Measurements from ENCODE around the gene MBD4. TPM values are rescaled to one million over a fixed set of nuclear protein-coding genes. Genes with fewer than 3 reads are reported as not detected.

The MBD4 gene
- total and polyA plus RNA-seq, 2 of the 4 experiments (the other 2 are of a cell fraction), result 13.8 to 15.0 TPM

DNA sequence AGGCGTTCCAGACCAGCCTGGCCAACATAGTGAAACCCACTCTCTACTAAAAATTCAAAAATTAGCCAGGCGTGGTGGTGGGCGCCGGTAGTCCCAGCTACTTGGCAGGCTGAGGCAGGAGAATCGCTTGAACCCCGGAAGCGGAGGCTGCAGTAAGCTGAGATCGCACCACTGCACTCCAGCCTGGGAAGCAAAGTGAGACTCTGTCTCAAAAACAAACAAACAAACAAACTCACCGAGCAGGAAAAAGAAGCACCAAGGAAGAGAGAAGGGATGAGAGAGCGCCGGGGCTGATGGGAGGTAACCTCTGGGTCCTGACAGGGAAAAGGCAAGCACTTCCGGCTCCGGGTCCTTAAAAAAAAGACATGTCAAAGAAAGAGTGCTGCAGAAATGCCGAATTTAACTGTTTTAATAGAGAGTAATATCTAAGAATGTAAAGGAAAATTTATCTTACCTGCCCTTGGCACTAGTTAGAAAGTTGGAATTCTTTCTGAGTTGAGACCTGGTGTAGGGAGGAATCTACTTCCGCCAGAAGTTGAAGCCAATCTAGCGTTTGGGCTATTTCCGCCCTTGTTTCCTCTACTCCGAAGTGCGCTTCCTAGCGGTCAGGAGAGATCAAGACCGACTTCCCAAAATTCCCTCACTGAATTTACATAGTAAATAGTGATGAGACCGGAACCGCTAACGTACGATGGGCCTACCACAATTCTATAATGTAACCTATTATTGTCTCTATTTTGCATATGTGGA, 40.4 kb downstream of the MBD4 start:
- CTCF ChIA-PET, result interaction anchor here (0.8 to 1.2 kb wide), 3 partner anchors 13 to 91 kb away, joined by 3 read pairs; no protein-coding TSS in a partner anchor
- intact Hi-C loops (cut with micrococcal nuclease), result no loop called here
- POLR2A ChIA-PET (ENCODE audit: unreplicated experiment), result interaction anchor here (0.6 to 0.7 kb wide), 2 partner anchors 26 to 252 kb away, joined by 3 to 9 read pairs; no protein-coding TSS in a partner anchor

More for the DNA sequence above, 40.4 kb downstream of the MBD4 start:
- Histone ChIP-seq H3K9me3 (ENCODE audit: control insufficient read depth, insufficient read depth, low read length) (no peaks in the 10 kb centered on the region), H2BK15ac (ENCODE audit: low read depth, low read length) (no peak overlapping the region; the same call in 2 of the 3 replicates), H4K8ac (ENCODE audit: low read depth in 2 of 2, low read length in 2 of 2) (peak overlapping the region; percentile 34 to 92), H2AFZ (replicated peaks; ENCODE audit: low read length, poor library complexity) (peak overlapping the region; percentile 74), H2BK120ac (ENCODE audit: low read depth, low read length) (peak overlapping the region; percentile 93), H2AK5ac (ENCODE audit: low read depth, low read length) (peak overlapping the region; percentile 89; the same call in 1 of the 2 replicates), H3K4me3 (ENCODE audit: insufficient read depth, low read depth, low read length) (peak overlapping the region; percentile 80), H2AK9ac (replicated peaks; ENCODE audit: low read depth, low read length, poor library complexity) (no peak overlapping the region), H3K18ac (ENCODE audit: low read depth, low read length) (peak overlapping the region; percentile 51), H2BK20ac (ENCODE audit: low read depth, low read length) (peak overlapping the region; percentile 58), H3K23ac (ENCODE audit: low read depth, low read length) (peak overlapping the region; percentile 57; the same call in 1 of the 2 replicates), H3K9me1 (ENCODE audit: insufficient read depth, low read length) (peaks cover 4% of the 10 kb centered on the region; the same call in 1 of the 2 replicates), H4K5ac (ENCODE audit: low read depth, low read length) (peak overlapping the region; percentile 66), H3K4me2 (ENCODE audit: low read depth, low read length) (peak overlapping the region; percentile 86; the same call in 1 of the 2 replicates), H3K36me3 (ENCODE audit: control insufficient read depth, insufficient read depth, low read length) (peaks cover 2% of the 10 kb centered on the region; the same call in 1 of the 2 replicates), H4K91ac (ENCODE audit: insufficient read depth, low read depth, low read length) (peak overlapping the region; percentile 40), H3K27me3 (ENCODE audit: control insufficient read depth, insufficient read depth, low read length) (no peaks in the 10 kb centered on the region), H3K9ac (ENCODE audit: low read depth, low read length) (peak overlapping the region; percentile 94), H2BK5ac (ENCODE audit: low read depth, low read length, poor library complexity, severe bottlenecking) (peak overlapping the region; percentile 96), H4K20me1 (ENCODE audit: insufficient read depth, low read length) (peaks cover 32% of the 10 kb centered on the region), H3K56ac (ENCODE audit: extremely low read depth, insufficient read depth, low read length) (peak overlapping the region; percentile 86), H3K27ac (ENCODE audit: insufficient read depth, low read length) (peak overlapping the region; percentile 89), H3K14ac (replicated peaks; ENCODE audit: low read depth, low read length) (peak overlapping the region; percentile 84), H3K4me1 (ENCODE audit: control insufficient read depth, insufficient read depth, low read length) (peaks cover 1% of the 10 kb centered on the region; the same call in 1 of the 2 replicates), H3K4ac (ENCODE audit: low read depth, low read length) (peak overlapping the region; percentile 83), H3K79me1 (ENCODE audit: low read depth in 1 of 2, low read length in 2 of 2) (peaks cover 10 to 46% of the 10 kb centered on the region in 2 experiments; a peak in 3 of 4 replicates)
- BruUV-seq (replicated peaks), result no TSS peak
- DNase-seq (peak; percentile 97), ATAC-seq (ENCODE audit: low read depth) (peak; percentile 94)
- dilution Hi-C loops (cut with HindIII; ENCODE audit: low sequenced_read_pairs, unreplicated experiment) (no loop called here), in situ Hi-C loops (cut with MboI; ENCODE audit: low sequenced_read_pairs) (loop anchor here (25.0 kb wide), 1 partner anchor 213 kb away; the partner anchor contains the start of gene PLXND1)
- no peak for TF ChIP-seq RCOR1 (IDR thresholded peaks at IDR 0.05; ENCODE audit: insufficient replicate concordance, low read length)
- TF ChIP-seq, protein P1, sequence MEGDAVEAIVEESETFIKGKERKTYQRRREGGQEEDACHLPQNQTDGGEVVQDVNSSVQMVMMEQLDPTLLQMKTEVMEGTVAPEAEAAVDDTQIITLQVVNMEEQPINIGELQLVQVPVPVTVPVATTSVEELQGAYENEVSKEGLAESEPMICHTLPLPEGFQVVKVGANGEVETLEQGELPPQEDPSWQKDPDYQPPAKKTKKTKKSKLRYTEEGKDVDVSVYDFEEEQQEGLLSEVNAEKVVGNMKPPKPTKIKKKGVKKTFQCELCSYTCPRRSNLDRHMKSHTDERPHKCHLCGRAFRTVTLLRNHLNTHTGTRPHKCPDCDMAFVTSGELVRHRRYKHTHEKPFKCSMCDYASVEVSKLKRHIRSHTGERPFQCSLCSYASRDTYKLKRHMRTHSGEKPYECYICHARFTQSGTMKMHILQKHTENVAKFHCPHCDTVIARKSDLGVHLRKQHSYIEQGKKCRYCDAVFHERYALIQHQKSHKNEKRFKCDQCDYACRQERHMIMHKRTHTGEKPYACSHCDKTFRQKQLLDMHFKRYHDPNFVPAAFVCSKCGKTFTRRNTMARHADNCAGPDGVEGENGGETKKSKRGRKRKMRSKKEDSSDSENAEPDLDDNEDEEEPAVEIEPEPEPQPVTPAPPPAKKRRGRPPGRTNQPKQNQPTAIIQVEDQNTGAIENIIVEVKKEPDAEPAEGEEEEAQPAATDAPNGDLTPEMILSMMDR (conservative IDR thresholded peaks at IDR 0.05; ENCODE audit: low read depth, low read length), result peak; percentile 81
- peak; percentile 50 for TF ChIP-seq SMC3 (IDR thresholded peaks at IDR 0.05; ENCODE audit: low read depth, low read length)
- TF ChIP-seq POLR2A (IDR thresholded peaks at IDR 0.05; ENCODE audit: low read depth, low read length), result no peak; the same call in none of the 2 replicates
- 0 out of 2 replicates have a peak, but pooled peaks have one; percentile 15 for TF ChIP-seq MAZ (IDR thresholded peaks at IDR 0.05; ENCODE audit: borderline replicate concordance, low read depth, low read length)
- no peak for TF ChIP-seq RFX5 (IDR thresholded peaks at IDR 0.05; ENCODE audit: low read depth, low read length)
- TF ChIP-seq CHD1 (IDR thresholded peaks at IDR 0.05; ENCODE audit: low read depth, low read length), result no peak
- TF ChIP-seq MXI1 (IDR thresholded peaks at IDR 0.05; ENCODE audit: borderline replicate concordance, low read depth, low read length), result peak; percentile 10; the same call in 1 of the 2 replicates
- peak; percentile 31 for TF ChIP-seq RAD21 (IDR thresholded peaks at IDR 0.05; ENCODE audit: low read length)
- 0% methylated on average over 3 of the region's 25 CpGs; no CpG with 5 or more reads in 1 of the 2 experiments for WGBS, 2 experiments (ENCODE audit: extremely low coverage in 2 of 2, insufficient read length in 1 of 2)

Measured in IMR-90 (cell line).